WTC11 (cell line): Measurements from ENCODE around the gene GALNT6. TPM values are rescaled to one million over a fixed set of nuclear protein-coding genes. Genes with fewer than 3 reads are reported as not detected.

ENCODE experiments used
- ATAC-seq: fragments of 200-7000 bp; cut with Tn5 transposase; 2 replicates; pipeline ENCODE4 v1.10.0; 2021; ENCODE audit warnings: mild to moderate bottlenecking, moderate library complexity
- CTCF ChIA-PET: fragments of 300-600 bp; sonication (Branson Sonifier 250); formaldehyde crosslinking; loops from one replicate; lab custom pipeline; 2021; ENCODE audit warnings: antibody characterized with exemption; lab: Charles Lee
- POLR2A ChIA-PET: fragments of 350-600 bp; sonication (Branson Sonifier 250); formaldehyde crosslinking; loops from one replicate; lab custom pipeline; 2021; ENCODE audit warnings: antibody characterized with exemption; lab: Charles Lee
- DNase-seq: peaks from one replicate; pipeline ENCODE4 v3.0.0; 2021; ENCODE audit warnings: low spot score
- H3K27ac Mint-ChIP-seq: 2 replicates; pipeline ENCODE4 v1.8.0; 2021; ENCODE audit warnings: mixed read lengths
- H3K27me3 Mint-ChIP-seq: 2 replicates; pipeline ENCODE4 v1.8.0; 2021; ENCODE audit warnings: low read depth, mild to moderate bottlenecking, moderate library complexity, mixed read lengths
- H3K36me3 Mint-ChIP-seq: 2 replicates; pipeline ENCODE4 v1.8.0; 2021; ENCODE audit warnings: mixed read lengths
- H3K4me1 Mint-ChIP-seq: 2 replicates; pipeline ENCODE4 v1.8.0; 2022; ENCODE audit warnings: mixed read lengths
- H3K4me3 Mint-ChIP-seq: 2 replicates; pipeline ENCODE4 v1.8.0; 2021; ENCODE audit warnings: mild to moderate bottlenecking, moderate library complexity, mixed read lengths
- H3K9me3 Mint-ChIP-seq: 2 replicates; pipeline ENCODE4 v1.8.0; 2021; ENCODE audit warnings: mixed read lengths
- ARID4B ChIP-seq: sonication (generic); formaldehyde crosslinking; IDR thresholded peaks from 2 replicates; pipeline ENCODE4 v1.8.0; 2023; ENCODE audit warnings: missing genetic modification reagents, mild to moderate bottlenecking, borderline replicate concordance
- CREB1 ChIP-seq: sonication (generic); formaldehyde crosslinking; IDR thresholded peaks from 2 replicates; pipeline ENCODE4 v1.8.0; 2023; ENCODE audit warnings: mild to moderate bottlenecking, missing genetic modification reagents
- CTCF ChIP-seq: fragments of 200-600 bp; IDR thresholded peaks from 2 replicates; pipeline ENCODE4 v1.8.0; 2022; ENCODE audit warnings: antibody characterized with exemption
- E2F1 ChIP-seq: sonication (generic); formaldehyde crosslinking; IDR thresholded peaks from 2 replicates; pipeline ENCODE4 v1.8.0; 2022; ENCODE audit warnings: mild to moderate bottlenecking, missing genetic modification reagents
- E2F4 ChIP-seq: sonication (generic); formaldehyde crosslinking; IDR thresholded peaks from 2 replicates; pipeline ENCODE4 v1.8.1; 2022; ENCODE audit warnings: low read depth, mild to moderate bottlenecking, moderate library complexity, missing genetic modification reagents, borderline replicate concordance
- E2F5 ChIP-seq: sonication (generic); formaldehyde crosslinking; IDR thresholded peaks from 2 replicates; pipeline ENCODE4 v1.8.1; 2022; ENCODE audit warnings: mild to moderate bottlenecking, moderate library complexity, missing genetic modification reagents
- ETV6 ChIP-seq: sonication (generic); formaldehyde crosslinking; IDR thresholded peaks from 2 replicates; pipeline ENCODE4 v1.8.1; 2022; ENCODE audit warnings: mild to moderate bottlenecking, missing genetic modification reagents
- HMGXB4 ChIP-seq: sonication (generic); formaldehyde crosslinking; IDR thresholded peaks from 2 replicates; pipeline ENCODE4 v1.8.1; 2023; ENCODE audit warnings: mild to moderate bottlenecking, moderate library complexity, missing genetic modification reagents
- NR1H2 ChIP-seq: sonication (generic); formaldehyde crosslinking; IDR thresholded peaks from 2 replicates; pipeline ENCODE4 v1.9.0; 2021; ENCODE audit warnings: mild to moderate bottlenecking, moderate library complexity, missing genetic modification reagents
- PRDM15 ChIP-seq: sonication (generic); formaldehyde crosslinking; IDR thresholded peaks from 2 replicates; pipeline ENCODE4 v1.8.0; 2022; ENCODE audit warnings: missing genetic modification reagents
- TEAD1 ChIP-seq: sonication (generic); formaldehyde crosslinking; IDR thresholded peaks from 2 replicates; pipeline ENCODE4 v1.8.0; 2022; ENCODE audit warnings: mild to moderate bottlenecking, missing genetic modification reagents
- ZBTB21 ChIP-seq: sonication (generic); formaldehyde crosslinking; IDR thresholded peaks from 2 replicates; pipeline ENCODE4 v1.8.1; 2023; ENCODE audit warnings: mild to moderate bottlenecking, missing genetic modification reagents, borderline replicate concordance
- ZNF263 ChIP-seq: sonication (generic); formaldehyde crosslinking; IDR thresholded peaks from 2 replicates; pipeline ENCODE4 v1.8.1; 2022; ENCODE audit warnings: low read depth, mild to moderate bottlenecking, moderate library complexity, missing genetic modification reagents
- ZNF281 ChIP-seq: sonication (generic); formaldehyde crosslinking; IDR thresholded peaks from 2 replicates; pipeline ENCODE4 v1.8.0; 2023; ENCODE audit warnings: mild to moderate bottlenecking, missing genetic modification reagents
- total RNA-seq: library from RNA; stranded (reverse); gene quantifications from 3 replicates; pipeline ENCODE4 v1.2.3, GENCODE V29; 2021

GALNT6 gene
- total RNA-seq, 1 experiment from 2014 or later = 18.3 TPM

GRCh38 chr12:51432921-51433320 lies 41.7 kb upstream of the GALNT6 start:
- Mint-ChIP-seq H3K4me3 (no peak overlapping the region), H3K27ac (no peak overlapping the region), H3K4me1 (peaks cover 23% of the 10 kb centered on the region), H3K36me3 (peaks cover 3% of the 10 kb centered on the region; the same call in 1 of the 2 replicates), H3K27me3 (no peaks in the 10 kb centered on the region), H3K9me3 (peaks cover 7% of the 10 kb centered on the region)
- DNase-seq = no peak
- ChIA-PET POLR2A (no interaction called here), CTCF (interaction anchor here (0.7 to 1.1 kb wide), 4 partner anchors 9 to 442 kb away, joined by 3 to 4 read pairs (median 4); partner anchors contain the start of gene SLC4A8)
- no peak for TF ChIP-seq TEAD1 (CRISPR knock-in tag)
- 0 out of 2 replicates have a peak, but pooled peaks have one; percentile 20 for ATAC-seq

GRCh38 chr12:51430196-51430895 lies 39.1 kb upstream of the GALNT6 start:
- ATAC-seq = no peak
- TF ChIP-seq ARID4B (CRISPR knock-in tag) (no peak), ZNF281 (CRISPR knock-in tag) (no peak), ETV6 (CRISPR knock-in tag) (no peak), E2F5 (CRISPR knock-in tag) (no peak), PRDM15 (CRISPR knock-in tag) (no peak), HMGXB4 (no peak), E2F1 (no peak), E2F4 (CRISPR knock-in tag) (no peak), NR1H2 (no peak), ZNF263 (CRISPR knock-in tag) (no peak), CTCF (no peak), ZBTB21 (CRISPR knock-in tag) (no peak), CREB1 (CRISPR knock-in tag) (no peak)

More at GRCh38 chr12:51430196-51430895, 39.1 kb upstream of the GALNT6 start:
- ChIA-PET POLR2A (no interaction called here), CTCF (interaction anchor here (1.0 kb wide), 1 partner anchor 247 kb away, joined by 3 read pairs; no protein-coding TSS in a partner anchor)
- H3K4me1 Mint-ChIP-seq = peaks cover 35% of the 10 kb centered on the region
- peaks cover 7% of the 10 kb centered on the region for H3K9me3 Mint-ChIP-seq
- H3K4me3 Mint-ChIP-seq = no peak overlapping the region
- DNase-seq = no peak
- no peak overlapping the region for H3K27ac Mint-ChIP-seq
- peaks cover 3% of the 10 kb centered on the region; the same call in 1 of the 2 replicates for H3K36me3 Mint-ChIP-seq
- H3K27me3 Mint-ChIP-seq = no peaks in the 10 kb centered on the region
